Panc1 (cell line): ENCODE results near the gene MINK1.

Experiments used
- CTCF ChIP-seq: fragments of 450-650 bp; IDR thresholded peaks from 2 replicates; pipeline ENCODE4 v1.5.1; 2017; ENCODE audit warnings: mild to moderate bottlenecking
- POLR2AphosphoS5 ChIP-seq: IDR thresholded peaks from 2 replicates; pipeline ENCODE4 v1.6.1; 2012; ENCODE audit warnings: mild to moderate bottlenecking, low read depth, low read length, moderate library complexity
- REST ChIP-seq, 2 experiments: IDR thresholded peaks; 2 replicates each; pipeline ENCODE4 v1.6.1; 2011 to 2012; ENCODE audit warnings: low read depth in 2 of 2, control low read depth in 1 of 2, low read length in 1 of 2, mild to moderate bottlenecking in 1 of 2, moderate library complexity in 1 of 2; ENCODE audit not compliant: insufficient read depth in 1 of 2
- TCF7L2 ChIP-seq: IDR thresholded peaks from 2 replicates; pipeline ENCODE4 v1.6.1; 2011; ENCODE audit warnings: mild to moderate bottlenecking, low read depth, low read length, inconsistent platforms

- TF ChIP-seq POLR2AphosphoS5: no peak
- TF ChIP-seq CTCF: no peak
- no peak for TF ChIP-seq REST (IDR thresholded peaks at IDR 0.05; ENCODE audit: insufficient read depth in 1 of 2, low read depth in 2 of 2, low read length in 1 of 2)
- TF ChIP-seq TCF7L2: no peak
These were observed 64.6 kb downstream of the MINK1 start for GRCh38 chr17:4897785-4898184.
